GM18519 (cell line): ENCODE data around the gene GATAD2B.
"Not testable (repeated sequence)": the region's sequence is repeated elsewhere in the genome, so short reads cannot be mapped to it uniquely, and the experiment has no call there.

Source experiments
- ATAC-seq: cut with Tn5 transposase; IDR thresholded peaks from one replicate; pipeline ENCODE4 v1.9.1; 2021; ENCODE audit warnings: mild to moderate bottlenecking, moderate library complexity; ENCODE audit not compliant: unreplicated experiment, low FRiP score

Gene GATAD2B

DNA sequence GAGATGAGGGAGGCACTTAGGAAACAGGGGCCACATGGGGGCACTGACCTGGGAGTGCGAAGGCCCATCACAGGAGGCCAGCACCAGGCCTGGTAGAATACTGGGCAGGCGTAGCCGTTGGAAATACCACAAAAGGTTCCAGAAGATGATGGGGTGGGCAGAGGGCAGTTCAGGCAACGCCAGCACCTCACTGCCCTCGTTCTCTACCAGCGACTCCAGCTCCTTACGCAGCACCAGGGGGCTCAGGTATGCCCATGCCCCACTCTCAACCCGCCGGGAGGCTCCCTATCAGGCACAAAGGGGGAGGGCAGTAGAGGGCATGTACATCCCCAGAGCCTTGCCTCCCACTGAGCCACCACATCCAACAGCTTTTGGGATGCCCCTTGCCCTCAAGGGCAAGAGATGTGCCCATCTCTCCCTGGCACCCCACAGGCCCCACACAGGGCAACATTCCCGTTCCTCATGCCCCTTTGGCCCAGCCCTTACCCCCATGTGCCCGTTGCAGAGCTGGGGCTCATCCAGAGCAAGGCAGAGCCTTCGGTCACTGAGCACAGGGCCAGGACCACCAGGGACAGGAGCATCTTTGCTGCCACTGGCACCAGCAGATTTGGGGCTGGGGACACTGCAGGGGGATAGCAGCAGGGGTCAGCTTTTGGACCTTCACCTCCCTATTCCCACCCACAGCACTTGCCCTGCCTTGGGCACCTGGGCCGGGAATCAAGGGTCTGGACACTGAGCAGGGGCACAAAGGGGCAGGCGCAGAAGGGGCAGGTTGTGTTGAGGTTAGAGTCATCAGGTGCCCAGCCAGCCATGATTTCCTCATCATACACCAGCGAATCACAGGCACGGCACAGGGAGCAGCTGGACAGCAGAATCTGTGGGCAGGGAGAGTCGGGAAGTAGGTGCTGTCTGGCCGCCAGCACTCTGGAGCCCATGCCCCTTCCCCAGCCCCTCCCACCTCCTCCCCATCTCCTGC lies 9.7 kb upstream of the GATAD2B start:
- no peak for ATAC-seq

GRCh38 chr1:153929981-153930948 lies 7.5 kb upstream of the GATAD2B start:
- no peak for ATAC-seq

GRCh38 chr1:153929426-153929825 lies 6.7 kb upstream of the GATAD2B start:
- no peak for ATAC-seq

DNA sequence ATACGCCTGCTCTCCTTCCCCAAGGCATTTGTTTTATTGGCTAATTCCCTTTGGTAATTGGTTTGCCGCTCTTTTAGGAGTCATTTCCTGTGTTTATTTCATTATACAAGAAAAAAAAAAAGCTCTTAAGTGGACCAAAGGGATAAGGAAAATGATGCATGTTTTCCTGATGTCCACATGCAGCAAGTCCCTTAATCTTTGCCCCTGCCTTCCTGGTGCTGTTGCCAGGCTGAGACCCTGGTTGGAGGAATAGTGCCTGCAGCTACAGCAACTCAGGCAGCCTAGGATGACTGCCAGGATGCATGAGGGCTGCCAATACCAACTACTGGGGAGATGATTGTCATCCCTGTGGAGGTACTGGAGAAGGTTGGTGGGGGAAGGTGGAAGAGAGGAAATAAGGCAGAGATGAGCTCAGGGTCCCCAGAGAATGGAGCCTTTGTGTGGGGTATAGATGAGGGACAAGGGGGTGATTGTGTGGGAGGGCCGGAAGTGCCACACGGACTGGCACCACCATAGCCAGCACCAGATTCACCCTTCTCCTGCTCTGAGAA lies 6.1 kb upstream of the GATAD2B start:
- no peak for ATAC-seq

- no peak for ATAC-seq
These were observed 5.5 kb upstream of the GATAD2B start for GRCh38 chr1:153928245-153928644.

DNA sequence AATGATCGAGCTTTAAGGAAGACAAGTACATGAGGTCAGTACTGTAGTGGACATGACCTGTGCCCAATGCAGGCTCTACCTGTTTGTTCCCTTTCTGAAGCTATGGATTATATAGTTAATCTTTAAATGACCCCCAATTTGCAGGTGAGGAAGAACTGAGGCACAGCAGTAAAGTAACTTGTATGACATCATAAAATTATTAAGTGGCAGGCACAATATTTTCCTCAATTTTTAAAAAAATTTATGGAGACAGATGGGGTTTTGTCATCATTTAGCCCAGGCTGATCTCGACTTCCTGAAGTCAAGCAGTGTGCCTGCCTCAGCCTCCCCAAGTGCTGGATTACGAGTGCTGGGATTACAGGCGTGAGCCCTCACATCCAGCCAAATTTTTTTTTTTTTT lies 3.6 kb upstream of the GATAD2B start:
- ATAC-seq: no peak

DNA sequence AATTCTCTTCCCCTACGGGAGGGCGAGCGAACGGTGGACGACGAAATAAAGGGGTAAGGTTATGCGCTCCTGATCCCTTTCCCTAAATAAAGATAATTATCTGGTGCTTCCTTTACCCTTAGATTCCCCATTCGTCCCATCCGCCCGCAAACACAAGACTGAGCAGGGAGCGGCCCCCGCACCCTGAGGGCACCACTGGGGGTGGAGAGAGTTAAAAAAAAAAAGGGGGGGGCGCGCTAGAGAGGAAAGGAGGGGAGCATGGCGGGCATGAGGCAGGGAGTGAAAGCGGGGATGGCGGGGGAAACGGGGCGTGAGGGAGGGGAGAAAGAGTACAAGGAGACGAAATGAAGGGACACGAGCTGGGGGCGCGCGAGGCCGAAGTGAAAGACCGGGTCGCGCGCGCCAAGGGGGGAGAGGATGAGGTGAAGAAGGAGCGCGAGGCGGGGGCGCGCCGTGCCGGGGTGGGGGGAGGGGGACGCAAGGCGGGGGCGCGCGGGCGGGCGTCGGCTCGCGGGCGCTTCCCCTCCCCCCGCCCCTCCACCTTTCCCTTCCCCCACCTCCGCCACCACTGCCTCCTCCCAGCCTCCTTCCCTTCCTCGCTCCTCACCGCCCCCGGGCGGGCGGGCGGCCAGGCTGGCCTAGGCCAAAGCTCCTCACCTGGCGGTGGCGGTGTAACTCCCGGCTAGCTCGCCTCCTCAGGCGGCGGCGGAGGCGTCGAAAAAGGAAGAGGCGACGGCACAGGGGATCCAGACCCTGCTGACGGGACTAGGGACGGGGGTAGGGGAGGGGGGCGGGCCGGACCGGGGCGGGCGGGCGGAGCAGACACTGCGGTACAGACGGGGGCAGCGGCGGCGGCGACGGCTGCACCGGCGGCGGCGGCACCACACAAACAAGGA lies 448 bp downstream of the GATAD2B start:
- ATAC-seq: peak; percentile 23

DNA sequence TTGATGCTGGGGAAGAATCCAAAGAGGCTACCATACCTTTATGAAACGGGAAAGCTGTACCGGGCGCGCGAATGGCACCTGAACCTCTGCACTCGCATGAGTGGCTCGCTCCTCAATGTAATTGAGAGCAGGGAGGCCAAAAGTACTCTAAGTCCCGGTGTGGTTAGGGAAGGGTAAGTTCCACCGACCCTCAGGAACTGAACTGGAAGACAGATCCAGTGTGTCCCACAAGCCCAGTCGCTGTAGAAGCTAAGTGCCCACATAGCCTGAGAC lies 1.0 kb downstream of the GATAD2B start:
- ATAC-seq: no peak

DNA sequence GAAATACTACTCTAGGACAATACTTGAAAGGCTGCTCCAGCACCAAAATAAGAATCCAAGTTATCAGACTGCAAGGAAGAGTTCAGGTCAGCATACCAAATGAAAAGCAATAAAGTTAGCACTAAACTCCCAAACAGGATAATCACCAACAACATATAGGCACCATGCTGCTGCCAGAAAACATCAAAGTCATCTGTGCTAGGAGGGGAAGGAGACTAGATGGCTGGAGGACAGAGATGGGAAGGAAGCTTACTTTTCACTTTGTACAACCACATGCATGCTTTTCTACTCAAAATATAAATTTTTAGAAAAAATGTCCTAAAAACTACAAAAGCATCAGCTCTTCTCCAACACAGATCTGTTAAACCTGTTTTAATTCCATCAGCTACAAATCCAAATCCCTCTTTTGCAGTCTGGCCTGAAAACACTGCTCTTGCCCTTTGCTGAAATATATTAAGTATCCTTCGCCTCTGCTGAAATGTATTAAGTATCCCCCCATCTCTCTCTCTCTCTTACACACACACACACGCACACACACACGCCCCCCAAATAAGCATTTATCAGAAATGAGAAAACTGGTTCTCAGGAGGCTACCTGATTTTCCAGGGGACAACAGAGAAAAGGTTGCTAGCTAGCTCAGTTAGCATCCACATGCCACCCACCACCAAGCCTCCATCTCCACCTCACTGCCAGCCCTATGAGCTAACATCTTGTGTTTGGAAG lies 1.5 kb downstream of the GATAD2B start:
- ATAC-seq: no peak

DNA sequence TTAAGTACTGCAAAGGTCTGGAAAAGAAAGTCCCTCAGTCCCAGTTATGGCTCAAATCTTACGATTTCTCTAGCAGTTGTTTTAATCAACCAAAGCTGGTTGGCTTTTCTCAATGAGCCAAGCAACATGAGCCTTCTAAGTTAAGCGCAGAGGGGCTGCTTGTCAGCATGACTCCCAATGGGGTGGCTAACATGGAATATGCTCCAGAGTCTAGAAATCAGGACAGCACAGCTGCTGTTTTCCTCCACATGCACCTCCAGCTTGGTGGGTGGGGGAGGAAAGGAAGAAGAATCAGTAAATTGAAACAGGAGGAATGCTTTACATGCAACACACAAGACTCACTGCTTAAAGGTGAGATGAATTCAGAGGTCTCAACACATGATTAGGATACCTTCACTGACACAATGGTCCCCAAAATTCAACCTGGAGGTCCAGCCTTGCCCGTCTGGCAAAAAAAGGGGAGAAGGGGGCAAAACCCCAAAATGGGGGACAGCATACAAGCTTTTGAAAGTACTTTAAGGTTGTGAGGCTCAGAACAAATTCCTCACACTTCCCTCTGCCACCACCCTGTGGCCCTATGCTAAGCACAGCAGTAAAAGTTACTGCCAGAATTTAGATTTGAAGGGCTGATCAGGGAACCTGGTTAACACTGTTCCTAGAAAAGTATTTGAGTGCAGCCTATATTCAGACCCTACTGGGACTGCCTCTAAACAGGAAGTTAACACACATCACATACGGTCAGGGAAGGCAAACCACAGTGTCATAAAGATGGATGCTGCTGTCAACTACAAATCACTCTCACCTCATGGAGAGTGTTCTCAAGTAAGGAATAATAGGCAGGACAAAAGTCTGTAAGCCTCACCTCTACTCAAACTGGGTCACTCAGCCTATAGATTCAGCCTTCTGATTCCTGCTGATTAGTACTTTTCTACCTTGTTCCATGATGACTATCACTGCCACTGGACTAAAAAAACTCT lies 2.6 kb downstream of the GATAD2B start:
- ATAC-seq: no peak

GRCh38 chr1:153916297-153916696 lies 6.5 kb downstream of the GATAD2B start:
- no peak for ATAC-seq

DNA sequence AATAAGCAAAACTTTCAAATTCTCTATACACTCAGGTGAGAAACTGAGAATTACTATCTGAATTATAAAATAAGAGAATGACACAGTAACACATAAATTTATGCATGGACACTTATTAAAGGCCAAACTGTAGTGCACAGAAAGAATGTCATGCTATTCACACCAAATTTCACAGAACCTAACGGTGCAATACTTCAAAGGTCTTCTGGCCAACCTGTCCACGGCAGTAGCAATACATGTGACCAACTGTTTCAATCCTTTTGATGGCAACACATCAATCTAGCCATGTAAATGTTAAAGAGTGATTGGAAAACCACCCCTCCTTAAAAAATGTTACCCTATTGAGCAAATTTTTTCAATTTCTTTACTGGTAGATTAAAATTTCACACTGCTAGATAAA lies 10.4 kb downstream of the GATAD2B start:
- ATAC-seq: no peak

- not testable (repeated sequence) for ATAC-seq
These were observed 12.2 kb downstream of the GATAD2B start for GRCh38 chr1:153910560-153910959.

- no peak for ATAC-seq
These were observed 14.7 kb downstream of the GATAD2B start for GRCh38 chr1:153908071-153908470.

DNA sequence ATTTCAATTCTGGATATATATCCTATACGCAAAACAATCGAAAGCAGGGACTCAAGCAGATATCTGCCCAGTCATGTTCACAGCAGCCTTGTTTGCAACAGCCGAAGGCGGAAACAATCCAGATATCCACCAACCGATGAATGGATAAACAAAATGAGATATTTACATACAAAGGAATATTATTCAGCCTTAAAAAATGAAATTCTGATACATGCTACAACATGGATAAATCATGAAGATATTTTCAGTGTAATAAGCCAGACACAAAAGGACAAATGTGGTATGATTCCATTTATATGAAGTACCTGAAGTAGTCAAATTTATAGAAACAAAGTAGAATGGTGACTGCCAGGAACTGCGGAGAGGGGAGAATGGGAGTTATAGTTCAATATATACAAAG lies 15.6 kb downstream of the GATAD2B start:
- ATAC-seq: no peak

DNA sequence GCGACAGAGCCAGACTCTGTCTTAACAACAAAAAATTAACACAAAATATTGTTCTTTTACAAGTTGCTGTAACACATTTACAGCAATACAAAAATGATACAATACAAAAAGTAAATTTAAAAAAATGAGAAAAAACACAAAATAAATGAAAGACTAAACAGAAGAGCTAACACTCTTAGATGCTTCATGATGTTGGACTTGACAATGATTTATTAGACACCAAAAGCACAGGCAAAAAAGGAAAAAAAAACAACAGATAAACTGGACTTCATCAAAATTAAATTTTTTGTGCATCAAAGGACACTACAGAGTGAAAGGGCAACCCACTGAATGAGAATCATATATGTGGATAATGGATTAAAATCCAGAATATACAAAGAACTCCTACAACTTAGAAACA lies 16.4 kb downstream of the GATAD2B start:
- no peak for ATAC-seq

GRCh38 chr1:153905908-153906307 lies 16.9 kb downstream of the GATAD2B start:
- ATAC-seq: not testable (repeated sequence)

GRCh38 chr1:153903841-153904455 lies 18.8 kb downstream of the GATAD2B start:
- no peak for ATAC-seq
